Tibial nerve (tissue), 4 donors: Measurements from ENCODE around the gene MDFIC. TPM values are rescaled to one million over a fixed set of nuclear protein-coding genes. Genes with fewer than 3 reads are reported as not detected.
A peak's percentile ranks its signal among the peaks of the same experiment; 100 is the strongest.

Experiments used
- DNase-seq, 2 donors: peaks; one replicate each; pipeline ENCODE4 v3.0.0-alpha.2; 2019; ENCODE audit warnings: low spot score in 2 of 2
- H3K27ac ChIP-seq, 4 donors: fragments of 200-600 bp; sonication (generic) in 3 of 4; one replicate each; pipeline ENCODE4 v1.5.1; 2017 to 2019; ENCODE audit warnings: mild to moderate bottlenecking in 1 of 4
- H3K27me3 ChIP-seq, 2 donors: fragments of 200-600 bp; sonication (generic) in 1 of 2; one replicate each; pipeline versions ENCODE4 v1.5.1 to v1.6.0; 2017 to 2019
- H3K36me3 ChIP-seq, 3 donors: fragments of 200-600 bp; sonication (generic); one replicate each; pipeline ENCODE4 v1.5.1; 2018 to 2019
- H3K4me1 ChIP-seq, 4 donors: fragments of 200-600 bp; sonication (generic) in 3 of 4; one replicate each; pipeline ENCODE4 v1.5.1; 2017 to 2019
- H3K4me3 ChIP-seq, 4 donors: fragments of 200-600 bp; sonication (generic) in 3 of 4; one replicate each; pipeline ENCODE4 v1.5.1; 2017 to 2019; ENCODE audit warnings: mild to moderate bottlenecking in 1 of 4, moderate library complexity in 1 of 4
- H3K9me3 ChIP-seq, 4 donors: fragments of 200-600 bp; sonication (generic) in 3 of 4; one replicate each; pipeline ENCODE4 v1.5.1; 2017 to 2019
- CTCF ChIP-seq, 5 experiments: fragments of 200-600 bp in 3 of 5; fragments of 450-650 bp in 2 of 5; sonication (generic) in 3 of 5; IDR thresholded peaks; one replicate each; pipeline ENCODE4 v1.5.1; 2016 to 2019; ENCODE audit warnings: antibody characterized with exemption in 5 of 5, mild to moderate bottlenecking in 3 of 5, moderate library complexity in 2 of 5
- EP300 ChIP-seq, 2 donors: sonication (generic); formaldehyde crosslinking; IDR thresholded peaks; one replicate each; pipeline ENCODE4 v1.6.1; 2017; ENCODE audit warnings: antibody characterized with exemption in 2 of 2, mild to moderate bottlenecking in 1 of 2
- POLR2A ChIP-seq, 2 donors: fragments of 450-650 bp; IDR thresholded peaks; one replicate each; pipeline ENCODE4 v1.6.1; 2017; ENCODE audit warnings: antibody characterized with exemption in 2 of 2, mild to moderate bottlenecking in 2 of 2, moderate library complexity in 2 of 2
- WGBS, 2 donors: methylation state at CpG; one replicate each; pipeline ENCODE4 v1.1.5; 2018; 5-methylcytosine and 5-hydroxymethylcytosine counted together
- total RNA-seq, 4 donors: library from RNA; depleted of rRNA; stranded (reverse); fragments of >200 nt; gene quantifications; one replicate each; pipeline ENCODE4 v1.1.0, GENCODE V29; 2016

Gene MDFIC
- total RNA-seq, 4 donors from 2014 or later = 41.2 to 72.2 (median 67.4) TPM

DNA sequence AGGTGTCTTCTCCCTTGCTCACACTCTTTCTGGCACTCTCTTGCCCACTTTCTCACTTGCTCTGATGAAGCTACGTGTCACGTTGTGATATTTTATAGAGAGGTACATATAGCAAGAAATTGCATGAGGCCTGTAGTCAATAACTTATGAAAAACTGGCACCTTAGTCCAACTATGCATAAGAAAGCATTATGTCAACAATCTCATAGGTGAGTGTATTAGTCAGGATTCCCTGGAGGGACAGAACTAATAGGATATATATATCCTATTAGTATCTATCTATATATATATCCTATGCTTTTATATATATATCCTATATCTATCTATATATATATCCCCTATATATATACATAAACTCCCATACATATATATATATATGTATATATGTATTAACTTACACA, 18.8 kb upstream of the MDFIC start:
- Histone ChIP-seq H3K36me3 (no peaks in the 10 kb centered on the region), H3K9me3 (peaks cover 0 to 3% (median 0%) of the 10 kb centered on the region in 4 donors), H3K4me1 (no peaks in the 10 kb centered on the region), H3K4me3 (no peak overlapping the region), H3K27me3 (no peaks in the 10 kb centered on the region), H3K27ac (no peak overlapping the region)
- 93 to 97% methylated on average over 2 of the region's 2 CpGs for WGBS, 2 donors
- DNase-seq = no peak
- no peak for TF ChIP-seq CTCF (IDR thresholded peaks at IDR 0.05)
- TF ChIP-seq EP300 (IDR thresholded peaks at IDR 0.05) = no peak
- no peak for TF ChIP-seq POLR2A (IDR thresholded peaks at IDR 0.05)

DNA sequence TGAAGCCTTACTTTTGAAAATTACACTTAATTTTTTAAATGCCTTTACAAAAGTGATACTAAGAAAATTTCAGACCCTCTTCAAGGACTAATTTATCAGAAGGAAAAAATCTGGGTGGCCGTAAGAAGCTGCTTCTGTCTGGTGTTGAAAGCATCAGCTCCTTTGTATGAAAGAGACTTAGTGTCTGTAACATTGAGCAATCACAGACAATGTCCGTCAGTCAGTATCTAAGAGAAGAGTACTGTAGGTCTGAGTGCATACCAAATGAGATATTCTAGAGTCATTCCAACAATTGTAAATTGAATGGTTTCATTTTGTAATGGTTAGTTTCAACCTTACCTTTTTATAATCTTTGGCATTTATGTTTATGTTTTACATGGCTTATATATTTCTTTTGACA, 11.1 kb upstream of the MDFIC start:
- H3K4me1 ChIP-seq = peaks cover 0 to 5% (median 0%) of the 10 kb centered on the region in 4 donors
- H3K9me3 ChIP-seq = peaks cover 0 to 3% (median 0%) of the 10 kb centered on the region in 4 donors
- no peaks in the 10 kb centered on the region for H3K27me3 ChIP-seq
- H3K4me3 ChIP-seq = no peak overlapping the region
- 44 to 45% methylated on average over 2 of the region's 2 CpGs for WGBS, 2 donors
- H3K36me3 ChIP-seq = no peaks in the 10 kb centered on the region
- TF ChIP-seq POLR2A (IDR thresholded peaks at IDR 0.05) = no peak
- no peak for TF ChIP-seq EP300 (IDR thresholded peaks at IDR 0.05)
- no peak for TF ChIP-seq CTCF (IDR thresholded peaks at IDR 0.05)
- no peak for DNase-seq
- H3K27ac ChIP-seq = no peak overlapping the region

DNA sequence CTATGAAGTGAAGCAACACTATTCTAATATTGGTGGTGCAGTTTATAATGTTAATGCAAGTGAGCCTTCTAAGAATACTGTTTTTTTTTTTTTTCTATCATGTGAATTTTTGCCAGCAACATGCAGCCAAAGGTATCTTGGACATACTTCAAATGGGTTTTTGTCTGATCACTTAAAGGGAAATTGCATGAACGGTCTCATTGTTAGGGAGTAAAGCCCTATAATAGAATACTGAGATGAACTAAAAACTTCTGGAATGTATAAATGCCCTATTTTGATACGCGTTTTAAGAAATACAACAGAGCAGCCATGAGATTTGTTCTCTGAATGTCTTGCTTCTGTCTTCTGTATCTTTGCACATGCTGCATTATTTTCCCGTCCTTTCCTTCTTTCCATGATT, 10.5 kb upstream of the MDFIC start:
- Histone ChIP-seq H3K4me1 (peaks cover 0 to 5% (median 0%) of the 10 kb centered on the region in 4 donors), H3K27ac (no peak overlapping the region), H3K4me3 (no peak overlapping the region), H3K27me3 (no peaks in the 10 kb centered on the region), H3K36me3 (no peaks in the 10 kb centered on the region), H3K9me3 (peaks cover 0 to 3% (median 0%) of the 10 kb centered on the region in 4 donors)
- 39 to 46% methylated on average over 4 of the region's 4 CpGs for WGBS, 2 donors
- TF ChIP-seq POLR2A (IDR thresholded peaks at IDR 0.05) = no peak
- TF ChIP-seq CTCF (IDR thresholded peaks at IDR 0.05) = no peak
- TF ChIP-seq EP300 (IDR thresholded peaks at IDR 0.05) = no peak
- no peak for DNase-seq

GRCh38 chr7:114916261-114916892, 5.5 kb upstream of the MDFIC start:
- H3K4me3 ChIP-seq = no peak overlapping the region
- no peaks in the 10 kb centered on the region for H3K27me3 ChIP-seq
- DNase-seq = no peak
- H3K9me3 ChIP-seq = no peaks in the 10 kb centered on the region
- WGBS, 2 donors = 79 to 80% methylated on average over 6 of the region's 6 CpGs
- H3K4me1 ChIP-seq = peaks cover 0 to 5% (median 0%) of the 10 kb centered on the region in 4 donors
- H3K36me3 ChIP-seq = no peaks in the 10 kb centered on the region
- H3K27ac ChIP-seq = peak overlapping the region in 1 of 4 donors; percentile 16
- TF ChIP-seq CTCF (IDR thresholded peaks at IDR 0.05) (no peak), POLR2A (IDR thresholded peaks at IDR 0.05) (no peak), EP300 (IDR thresholded peaks at IDR 0.05) (no peak)

DNA sequence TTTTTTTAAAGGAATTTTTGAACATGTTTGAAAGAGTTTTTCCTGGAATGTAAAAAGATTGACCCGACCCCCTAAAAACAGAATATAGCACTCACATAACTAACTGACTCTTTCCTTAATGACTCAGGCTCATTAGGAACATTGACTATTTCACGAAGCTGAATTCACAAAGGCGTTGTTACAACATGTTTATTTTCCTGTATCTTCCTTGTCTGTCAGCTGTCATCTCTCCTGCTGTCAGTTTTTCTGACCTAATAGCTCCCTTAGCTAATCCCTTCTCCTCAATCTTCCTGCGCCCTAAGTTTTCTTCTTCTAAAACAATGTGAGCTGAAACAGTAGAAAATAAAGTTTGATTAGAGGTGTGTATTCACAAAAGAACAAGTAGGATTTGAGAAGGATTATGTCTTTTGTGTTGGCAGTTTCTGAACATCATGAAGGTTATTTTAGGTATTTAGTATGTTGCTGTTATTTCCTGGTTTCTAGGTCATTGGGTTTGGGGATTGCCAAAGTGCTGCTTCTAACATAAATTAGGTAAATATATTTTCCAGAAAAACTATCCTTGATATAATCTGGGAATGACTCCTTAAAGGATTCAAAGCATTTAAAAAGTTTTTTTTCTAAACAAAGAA, 4.6 kb upstream of the MDFIC start:
- Histone ChIP-seq H3K9me3 (no peaks in the 10 kb centered on the region), H3K36me3 (no peaks in the 10 kb centered on the region), H3K27me3 (no peaks in the 10 kb centered on the region), H3K4me1 (peaks cover 0 to 6% (median 0%) of the 10 kb centered on the region in 4 donors), H3K4me3 (no peak overlapping the region), H3K27ac (no peak overlapping the region)
- 62 to 69% methylated on average over 4 of the region's 4 CpGs for WGBS, 2 donors
- TF ChIP-seq CTCF (IDR thresholded peaks at IDR 0.05) = no peak
- no peak for DNase-seq
